GM18867 (cell line): ENCODE measurements around the gene SOSTDC1.

ENCODE experiments used
- ATAC-seq: cut with Tn5 transposase; IDR thresholded peaks from one replicate; pipeline ENCODE4 v1.9.1; 2021; ENCODE audit warnings: mild to moderate bottlenecking, moderate library complexity; ENCODE audit not compliant: unreplicated experiment

The SOSTDC1 gene

GRCh38 chr7:16420649-16421332 is 44.7 kb downstream of the SOSTDC1 start:
- peak; percentile 84 for ATAC-seq

GRCh38 chr7:16420329-16420648 is 45.2 kb downstream of the SOSTDC1 start:
- no peak for ATAC-seq

GRCh38 chr7:16419859-16420258 is 45.7 kb downstream of the SOSTDC1 start:
- no peak for ATAC-seq

GRCh38 chr7:16419126-16419525 is 46.4 kb downstream of the SOSTDC1 start:
- no peak for ATAC-seq

GRCh38 chr7:16417906-16418305 is 47.6 kb downstream of the SOSTDC1 start:
- no peak for ATAC-seq

- ATAC-seq, result no peak
Observed at GRCh38 chr7:16416289-16417282, 49.0 kb downstream of the SOSTDC1 start.

- no peak for ATAC-seq
Observed at GRCh38 chr7:16412274-16413254, 53.0 kb downstream of the SOSTDC1 start.
